AG20443 (cell line): Measurements from ENCODE around the gene CDT1.

Source experiments
- DNase-seq: peaks from one replicate; pipeline ENCODE4 v3.0.0; 2012; ENCODE audit warnings: low spot score, mixed read lengths

Gene CDT1

DNA sequence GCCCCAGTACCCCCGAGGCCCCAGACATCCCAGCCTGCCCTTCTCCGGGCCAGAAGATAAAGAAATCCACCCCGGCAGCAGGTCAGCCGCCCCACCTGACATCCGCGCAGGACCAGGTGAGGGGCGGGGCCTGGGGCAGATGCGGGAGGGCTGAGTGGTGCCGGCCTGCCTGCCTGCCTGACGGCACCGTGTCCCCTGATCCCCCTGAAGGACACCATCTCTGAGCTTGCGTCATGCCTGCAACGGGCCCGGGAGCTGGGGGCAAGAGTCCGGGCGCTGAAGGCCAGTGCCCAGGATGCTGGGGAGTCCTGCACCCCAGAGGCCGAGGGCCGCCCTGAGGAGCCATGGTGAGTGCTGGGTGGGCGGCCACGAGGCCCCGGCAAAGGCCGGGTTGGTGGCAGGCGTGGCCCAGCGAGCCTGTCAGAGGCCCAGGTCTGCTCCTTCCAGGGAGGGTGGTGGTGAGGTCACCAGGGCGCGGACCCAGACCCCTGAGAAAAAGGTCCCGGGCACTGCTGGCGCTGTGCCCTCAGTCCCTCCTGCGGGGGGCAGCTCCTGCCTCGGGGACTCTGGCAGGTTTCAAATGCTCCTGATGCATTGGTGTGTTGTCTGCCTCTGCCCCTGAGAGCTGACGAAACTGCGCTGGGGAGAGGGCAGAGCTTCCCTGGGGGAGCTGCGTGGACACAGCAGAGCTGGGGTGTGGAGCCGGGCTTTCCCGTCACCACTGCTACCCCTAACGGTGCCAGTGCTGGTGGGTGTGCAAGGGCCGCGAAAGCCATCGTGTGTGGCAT, 1.2 kb downstream of the CDT1 start:
- no peak for DNase-seq

GRCh38 chr16:88805340-88805715, 1.7 kb downstream of the CDT1 start:
- DNase-seq = no peak

DNA sequence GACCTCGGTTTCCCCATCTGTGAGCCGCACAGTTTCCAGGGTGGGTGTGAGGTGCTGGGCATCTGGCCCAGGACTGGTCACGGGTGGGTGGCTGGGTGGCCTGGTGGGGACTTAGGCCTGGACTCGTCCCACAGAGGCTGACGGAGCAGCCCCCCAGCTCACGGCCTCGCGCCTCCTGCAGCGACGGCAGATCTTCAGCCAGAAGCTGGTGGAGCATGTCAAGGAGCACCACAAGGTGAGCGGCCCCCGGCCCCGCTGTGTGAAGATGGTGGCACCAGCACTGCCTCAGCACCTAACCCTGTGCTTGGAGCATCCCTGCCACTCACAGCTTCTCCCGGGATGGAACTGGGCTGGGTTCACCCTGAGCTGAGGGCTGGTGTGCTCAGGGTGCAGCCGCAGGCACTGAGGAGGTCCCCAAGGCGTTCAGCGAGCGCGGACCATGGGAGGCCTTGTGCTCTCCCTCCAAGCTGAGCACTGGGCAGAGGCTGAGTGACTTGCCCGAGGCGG, 2.4 kb downstream of the CDT1 start:
- no peak for DNase-seq

DNA sequence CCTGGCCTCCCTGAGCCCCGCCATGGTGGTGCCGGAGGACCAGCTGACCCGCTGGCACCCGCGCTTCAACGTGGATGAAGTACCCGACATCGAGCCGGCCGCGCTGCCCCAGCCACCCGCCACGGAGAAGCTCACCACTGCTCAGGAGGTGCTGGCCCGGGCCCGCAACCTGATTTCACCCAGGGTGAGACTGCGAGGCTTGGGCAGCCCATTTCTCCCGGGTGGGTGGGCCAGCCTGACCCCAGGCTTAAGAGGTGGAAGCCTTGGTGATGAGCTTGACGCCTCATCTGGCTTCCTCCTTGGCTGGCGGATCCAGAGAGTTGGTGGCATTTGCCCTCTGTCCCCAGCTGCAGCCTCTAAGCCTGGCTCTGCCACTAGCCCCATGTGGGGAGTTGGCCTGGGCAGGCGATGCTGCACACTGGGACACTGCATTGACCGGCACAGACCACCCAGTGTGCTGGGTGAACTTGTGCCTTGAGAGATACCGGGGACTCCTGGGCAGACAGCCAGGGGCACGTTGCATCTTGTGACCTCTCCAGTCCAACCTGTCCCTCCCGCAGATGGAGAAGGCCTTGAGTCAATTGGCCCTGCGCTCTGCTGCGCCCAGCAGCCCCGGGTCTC, 3.0 kb downstream of the CDT1 start:
- DNase-seq = no peak

- DNase-seq = no peak
Observed at GRCh38 chr16:88807142-88807625, 3.6 kb downstream of the CDT1 start.

- no peak for DNase-seq
Observed at GRCh38 chr16:88807626-88808453, 4.3 kb downstream of the CDT1 start.

DNA sequence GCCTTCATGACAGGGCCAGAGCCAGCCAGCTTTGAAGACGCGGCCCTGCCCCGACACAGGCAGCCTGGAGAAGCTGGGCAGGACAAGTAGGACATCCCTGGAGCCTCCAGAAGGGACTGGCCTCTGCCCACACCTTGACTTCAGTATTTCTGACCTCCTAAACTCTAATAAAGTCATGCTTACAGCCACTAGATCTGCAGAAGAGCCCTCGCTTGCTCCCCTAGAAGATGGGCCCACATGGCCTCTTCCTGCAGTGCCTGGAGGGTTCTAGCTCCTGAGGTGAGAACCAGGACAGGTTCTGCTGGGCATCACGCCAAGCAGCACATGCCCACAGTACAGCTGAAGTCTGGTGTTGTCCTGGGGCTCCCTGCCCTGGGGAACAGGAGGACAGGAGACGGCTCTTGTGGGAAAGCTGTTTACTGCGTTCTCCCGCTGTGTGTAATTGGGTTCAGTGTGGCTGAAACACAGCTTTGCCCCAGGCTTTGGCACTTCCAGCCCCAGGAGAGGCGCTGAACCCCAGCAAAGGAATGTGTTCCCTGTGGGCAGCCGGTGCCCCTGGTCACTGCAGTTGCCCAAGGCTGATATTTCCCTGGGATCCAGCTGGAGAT, 5.6 kb downstream of the CDT1 start:
- DNase-seq = no peak

DNA sequence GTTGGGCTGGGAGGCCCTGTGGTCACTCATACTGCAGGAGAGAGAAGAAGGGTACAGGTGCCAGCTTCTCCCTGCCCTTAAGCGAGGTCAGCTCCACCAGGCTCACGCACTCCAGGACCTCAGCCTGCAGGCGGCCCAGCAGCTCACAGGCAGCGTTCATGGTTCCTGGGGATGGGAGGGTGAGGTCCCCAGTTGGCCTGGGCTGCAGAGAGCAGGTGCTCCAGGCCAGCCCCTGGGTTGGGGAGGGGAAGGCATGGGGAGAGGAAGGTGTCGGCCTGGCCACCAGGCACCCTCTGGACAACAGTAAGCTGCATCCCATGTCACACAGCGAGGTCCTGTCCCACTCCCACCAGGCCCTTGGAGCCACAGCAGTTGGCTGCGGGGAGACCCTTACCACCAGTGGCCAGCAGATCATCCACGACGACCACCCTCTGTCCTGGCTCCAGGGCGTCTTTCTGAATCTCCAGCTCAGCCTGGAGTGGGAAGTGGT, 6.1 kb downstream of the CDT1 start:
- no peak for DNase-seq

DNA sequence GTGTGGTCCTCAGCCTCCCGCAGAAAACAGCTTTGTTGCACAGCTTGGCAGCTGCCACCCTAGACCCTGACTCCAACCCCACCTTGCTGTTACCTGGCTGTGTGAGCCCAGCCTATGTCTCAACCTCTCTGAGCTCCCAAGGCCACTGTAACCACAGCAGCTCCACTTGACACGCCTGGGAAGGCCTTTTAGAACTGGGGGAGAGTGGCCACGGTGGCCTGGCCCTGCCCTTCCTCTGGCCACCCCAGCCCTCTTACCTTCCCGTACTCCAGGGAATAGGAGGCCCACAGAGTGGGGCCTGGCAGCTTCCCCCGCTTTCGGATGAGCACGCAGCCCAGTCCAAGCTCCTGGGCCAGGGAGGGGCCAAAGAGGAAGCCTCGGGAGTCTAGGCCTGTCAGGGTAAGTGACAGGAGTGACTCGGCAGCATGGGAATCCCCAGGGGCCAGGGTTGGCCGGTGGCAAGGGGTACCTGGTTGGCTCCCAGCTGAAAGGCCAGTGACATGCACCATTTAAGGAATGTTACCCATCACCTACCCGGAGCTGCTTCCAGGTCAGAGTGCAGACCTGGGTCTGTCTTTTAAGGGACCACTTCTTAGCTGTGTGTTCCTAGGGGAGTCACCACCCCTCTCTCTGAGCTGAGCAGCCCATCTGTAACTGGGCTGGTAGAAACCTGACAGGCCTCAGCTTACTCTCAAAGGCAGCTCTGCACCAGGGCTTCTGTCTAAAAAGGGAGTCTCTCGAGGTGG, 6.8 kb downstream of the CDT1 start:
- DNase-seq = no peak

DNA sequence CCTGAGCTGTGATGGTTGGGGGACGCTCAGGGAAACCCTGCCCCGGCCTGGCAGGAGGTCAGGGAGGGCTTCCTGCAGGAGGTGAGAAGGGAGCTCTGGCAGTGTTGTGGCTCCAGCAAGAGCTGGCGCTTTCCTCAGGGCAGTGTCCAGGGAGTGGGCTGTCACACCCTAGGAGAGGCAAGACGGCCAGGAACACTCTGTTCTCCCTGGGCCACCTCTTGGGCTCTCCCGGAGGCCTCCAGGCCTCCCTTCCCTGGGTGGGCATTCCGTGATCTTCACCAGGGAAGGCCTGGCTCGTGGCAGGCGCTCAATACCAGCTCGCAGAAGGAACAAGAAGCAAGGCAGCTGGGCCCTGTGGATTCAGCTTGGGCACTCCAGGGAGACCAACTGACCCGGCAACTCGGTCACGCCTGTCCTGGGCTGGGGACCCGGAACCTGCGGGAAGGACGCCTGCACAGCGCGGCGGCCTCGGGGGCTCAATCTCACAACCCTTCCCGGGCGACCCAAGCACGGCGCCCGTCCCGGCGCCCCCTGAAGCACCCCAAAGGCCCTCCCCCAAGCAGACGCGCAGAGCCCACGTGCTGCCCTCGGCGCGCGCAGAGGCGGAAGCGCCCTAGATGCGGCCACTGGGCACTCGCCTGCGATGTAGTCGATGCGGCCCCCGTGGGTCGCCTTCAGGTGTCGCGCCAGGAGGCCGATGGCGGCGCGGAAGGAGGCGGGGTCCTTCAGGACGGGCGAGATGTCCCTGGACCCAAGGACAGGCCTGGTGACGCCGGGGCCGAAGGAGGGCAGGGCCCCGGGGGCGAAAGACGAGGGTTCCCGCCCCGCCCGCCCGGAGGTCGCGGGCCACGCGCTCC, 7.6 kb downstream of the CDT1 start:
- DNase-seq = peak; percentile 82

GRCh38 chr16:88811769-88812512, 8.4 kb downstream of the CDT1 start, which contains the start of gene APRT:
Gene APRT, minus strand, starts transcription at chr16:88811928. Its CDS starts 29 bp downstream, at chr16:88811899.
- DNase-seq = peak; percentile 100

GRCh38 chr16:88812513-88813268, 9.1 kb downstream of the CDT1 start:
- DNase-seq = no peak

DNA sequence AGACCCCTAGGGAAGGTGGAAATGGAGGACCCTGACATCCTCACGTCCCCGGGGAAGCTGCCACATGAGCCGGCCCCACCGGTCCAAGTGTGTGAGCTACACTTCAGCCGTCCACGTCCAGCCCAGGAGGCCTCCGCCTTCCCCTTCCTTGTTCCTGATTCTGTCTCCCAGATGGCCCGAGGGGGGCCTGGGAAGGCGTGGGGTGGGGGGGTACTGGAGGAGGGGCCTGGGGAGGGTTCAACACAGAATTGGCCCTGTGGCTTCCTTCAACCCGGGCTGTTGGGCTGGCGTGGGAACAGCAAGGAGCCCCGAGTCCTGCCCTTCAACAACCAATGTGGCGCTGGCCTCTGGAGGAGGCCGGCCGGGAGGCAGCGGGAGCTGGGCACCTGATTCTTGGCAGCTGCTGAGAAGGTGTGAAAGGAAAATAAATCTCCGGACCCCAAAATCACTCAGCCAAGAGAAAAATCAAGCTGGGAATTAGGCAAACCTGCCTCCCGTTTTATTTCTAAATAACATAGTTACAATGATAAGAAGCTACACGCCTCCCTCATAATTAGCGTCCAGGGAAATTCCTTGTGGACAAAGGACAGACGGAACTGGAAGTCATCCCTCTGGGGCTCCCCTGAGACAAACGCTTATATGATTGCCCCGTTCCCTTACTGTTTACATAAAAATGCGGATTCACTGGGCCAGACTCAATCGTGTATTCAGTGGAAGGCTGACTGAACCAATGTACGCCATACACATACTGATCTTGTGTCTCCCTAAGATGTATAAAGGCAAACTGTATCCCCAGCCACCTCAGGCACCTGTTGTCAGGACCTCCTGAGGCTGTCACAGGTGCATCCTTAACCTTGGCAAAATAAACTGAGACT, 9.9 kb downstream of the CDT1 start:
- DNase-seq = no peak

DNA sequence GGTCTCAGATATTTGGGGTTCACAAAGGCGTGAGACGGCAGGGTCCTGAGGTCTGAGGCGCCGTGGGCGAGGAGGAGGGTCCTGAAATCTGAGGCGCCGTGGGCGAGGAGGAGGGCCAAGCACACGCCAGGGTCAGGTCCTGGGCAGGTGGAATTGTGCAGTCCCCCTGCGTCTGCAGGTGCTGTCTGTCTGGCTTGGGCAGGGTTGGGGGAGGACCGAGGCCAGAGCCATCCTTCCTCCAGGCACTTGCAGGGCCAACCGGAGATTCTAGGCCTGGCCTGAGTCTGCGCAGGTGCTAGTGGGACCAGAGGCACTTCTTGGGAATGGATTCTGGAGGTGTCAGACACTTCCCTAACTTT, 10.5 kb downstream of the CDT1 start:
- DNase-seq = no peak

DNA sequence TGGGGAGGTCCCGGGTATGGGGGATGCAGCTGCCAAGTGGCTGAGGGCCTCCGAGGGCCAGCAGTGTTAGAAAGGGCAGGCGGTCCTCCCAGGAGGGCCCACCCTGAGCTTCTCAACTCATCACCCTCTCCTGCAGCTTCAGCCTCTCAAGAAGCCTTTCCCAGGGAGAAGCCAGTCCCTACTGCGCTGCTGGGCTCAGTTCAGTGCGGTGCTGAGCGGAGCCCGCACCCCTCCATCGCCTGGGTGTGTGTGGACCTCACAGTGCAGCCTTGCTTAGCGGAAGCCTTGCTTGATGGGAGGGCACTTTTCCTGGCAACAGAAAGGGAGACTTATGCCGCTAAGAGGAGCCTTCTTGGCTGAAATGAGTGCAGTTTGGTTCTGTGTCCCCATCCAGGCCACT, 11.6 kb downstream of the CDT1 start:
- no peak for DNase-seq

GRCh38 chr16:88815901-88816589, 12.5 kb downstream of the CDT1 start:
- no peak for DNase-seq
